T-helper 2 cell (primary cell): ENCODE data around the gene ZNF837.
"Not testable (repeated sequence)": the region's sequence is repeated elsewhere in the genome, so short reads cannot be mapped to it uniquely, and the experiment has no call there.

Source experiments
- DNase-seq, 5 experiments: peaks; one replicate each; pipeline versions ENCODE4 v3.0.0 to v3.0.0-alpha.2; 2012 to 2022

Gene ZNF837

DNA sequence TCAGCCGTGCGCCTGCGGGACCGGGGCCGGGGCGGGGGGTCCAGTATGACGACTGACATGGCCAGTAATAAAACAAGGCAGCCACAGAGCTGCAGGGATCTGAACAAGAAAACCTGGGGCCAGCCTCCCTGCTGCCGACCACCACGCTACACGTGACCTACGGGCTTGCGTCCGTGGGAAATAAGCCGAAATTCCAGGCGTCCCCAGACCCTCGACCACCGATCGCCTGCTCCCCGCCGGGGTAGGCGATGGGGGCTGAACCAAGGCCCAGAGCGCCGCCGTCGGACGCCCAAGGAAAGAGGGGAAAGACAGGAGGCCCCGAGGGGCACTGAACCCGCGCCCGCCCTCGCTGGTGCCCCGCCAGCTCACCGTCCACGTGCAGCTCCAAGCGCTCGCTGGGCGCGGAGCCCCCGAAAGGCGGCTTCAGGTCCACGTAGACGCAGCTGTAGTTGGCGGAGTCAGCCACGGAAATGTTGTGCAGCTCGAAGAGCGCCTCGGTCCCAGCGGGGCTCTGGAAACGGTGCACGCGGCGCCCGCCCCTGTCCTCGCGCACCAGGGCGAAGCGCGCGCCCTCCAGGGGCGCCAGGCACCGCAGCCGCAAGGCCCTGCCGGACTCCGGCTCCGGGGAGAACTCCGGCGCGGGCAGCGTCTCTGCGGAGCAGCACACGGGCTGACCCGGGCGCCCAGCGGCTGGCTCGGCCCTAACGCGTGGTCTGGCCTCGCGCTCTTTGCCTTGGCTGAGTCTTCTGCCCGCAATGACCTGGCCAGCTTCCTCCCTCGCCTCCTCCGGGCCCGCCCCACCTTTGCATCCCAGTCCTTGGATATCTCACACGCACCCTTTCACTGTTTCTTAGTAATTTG lies 30.6 kb downstream of the ZNF837 start:
- no peak for DNase-seq

DNA sequence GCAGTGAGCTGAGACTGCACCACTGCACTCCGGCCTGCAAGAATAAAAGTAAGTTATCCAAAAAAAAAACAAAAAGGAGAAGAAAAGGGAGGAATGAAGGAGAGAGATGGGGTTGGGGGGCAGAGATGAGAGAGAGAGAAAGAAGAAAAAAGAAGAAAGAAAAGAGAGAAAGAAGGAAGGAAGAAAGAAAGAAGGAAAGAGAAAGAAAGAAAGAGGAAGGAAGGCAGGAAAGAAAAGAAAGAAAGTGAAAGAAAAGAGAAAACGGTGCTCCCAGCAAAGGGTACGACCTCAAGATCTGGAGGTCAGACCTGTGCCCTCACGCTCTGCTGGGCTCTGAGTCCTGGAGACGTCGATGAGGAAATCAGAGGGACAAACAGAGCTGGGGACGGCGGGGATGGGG lies 31.2 kb downstream of the ZNF837 start:
- no peak for DNase-seq

DNA sequence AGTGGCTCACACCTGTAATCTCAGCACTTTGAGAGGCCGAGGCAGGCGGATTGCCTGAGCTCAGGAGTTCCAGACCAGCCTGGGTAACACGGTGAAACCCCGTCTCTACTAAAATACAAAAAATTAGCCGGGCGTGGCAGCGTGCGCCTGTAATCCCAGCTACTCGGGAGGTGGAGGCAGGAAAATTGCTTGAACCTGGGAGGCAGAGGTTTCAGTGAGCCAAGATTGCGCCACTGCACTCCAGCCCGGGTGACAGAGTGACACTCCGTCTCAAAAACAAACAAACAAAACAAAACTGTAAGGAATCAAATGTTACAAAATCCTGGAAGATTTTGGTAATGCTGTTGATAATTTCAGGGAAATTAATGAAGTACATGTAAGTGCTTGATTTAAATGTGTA lies 32.8 kb downstream of the ZNF837 start:
- not testable (repeated sequence) for DNase-seq

DNA sequence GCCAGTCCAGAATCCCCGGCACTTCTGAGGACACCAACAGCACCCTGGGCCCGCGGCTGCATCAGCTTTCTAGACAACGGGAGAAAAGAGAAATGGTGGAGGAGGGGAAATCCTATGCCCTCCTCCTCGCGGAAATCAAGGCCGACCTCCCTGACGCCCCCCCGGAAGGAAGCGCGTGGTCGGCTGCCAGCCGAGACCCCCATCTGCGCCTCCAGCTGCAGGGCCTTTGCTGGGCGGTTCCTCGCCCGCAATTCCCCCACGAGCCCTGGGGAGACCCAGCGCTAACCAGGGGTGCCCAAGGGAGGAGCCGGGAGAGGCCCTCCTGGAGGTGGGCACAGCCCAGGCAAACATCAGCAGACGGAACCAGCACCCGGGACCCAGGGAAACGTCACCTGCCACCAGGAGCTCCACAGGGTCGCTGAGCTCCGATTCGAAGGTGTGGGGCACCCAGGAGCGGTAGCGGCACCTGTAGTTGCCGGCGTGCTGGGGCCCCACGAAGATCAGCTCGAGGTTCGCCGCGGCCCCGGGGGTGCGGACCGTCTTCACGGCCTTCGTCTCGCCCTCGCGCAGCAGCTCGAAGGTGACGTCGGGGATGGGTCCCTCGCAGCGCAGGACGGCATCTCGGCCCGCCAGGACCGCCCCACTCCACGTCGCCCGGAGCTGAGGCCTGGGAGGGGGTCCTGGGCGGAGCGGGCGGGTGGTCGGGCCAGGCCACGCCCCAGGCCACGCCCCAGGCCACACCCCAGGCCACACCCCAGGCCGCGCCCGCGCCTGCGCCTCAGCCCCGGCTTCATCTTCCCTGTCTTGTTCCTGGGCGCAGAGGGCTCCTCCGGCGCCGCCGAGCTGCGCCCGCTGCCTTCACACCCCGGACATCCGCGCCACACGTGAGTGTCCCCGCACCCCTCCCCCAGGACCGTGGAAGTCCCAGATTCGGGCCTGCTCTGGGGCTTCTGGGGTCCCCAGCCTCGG lies 33.6 kb downstream of the ZNF837 start:
- DNase-seq = peak; percentile 36 to 72 (median 64)

DNA sequence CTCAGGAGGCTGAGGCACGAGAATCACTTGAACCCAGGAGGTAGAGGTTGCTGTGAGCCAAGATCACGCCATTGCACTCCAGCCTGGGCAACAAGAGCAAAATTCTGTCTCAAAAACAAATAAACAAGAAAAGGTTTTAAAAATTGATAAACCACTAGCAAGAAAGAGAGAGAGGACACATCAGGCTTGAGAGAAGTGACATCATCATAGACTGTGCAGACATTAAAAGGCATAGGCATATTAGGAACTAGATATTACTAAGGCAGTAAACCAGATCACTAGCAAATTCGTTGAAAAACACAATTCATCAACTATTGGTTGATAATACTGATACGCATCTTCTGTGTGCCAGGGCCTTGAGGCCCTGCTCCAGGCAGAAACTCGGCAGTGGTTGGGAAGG lies 35.3 kb downstream of the ZNF837 start:
- no peak for DNase-seq

DNA sequence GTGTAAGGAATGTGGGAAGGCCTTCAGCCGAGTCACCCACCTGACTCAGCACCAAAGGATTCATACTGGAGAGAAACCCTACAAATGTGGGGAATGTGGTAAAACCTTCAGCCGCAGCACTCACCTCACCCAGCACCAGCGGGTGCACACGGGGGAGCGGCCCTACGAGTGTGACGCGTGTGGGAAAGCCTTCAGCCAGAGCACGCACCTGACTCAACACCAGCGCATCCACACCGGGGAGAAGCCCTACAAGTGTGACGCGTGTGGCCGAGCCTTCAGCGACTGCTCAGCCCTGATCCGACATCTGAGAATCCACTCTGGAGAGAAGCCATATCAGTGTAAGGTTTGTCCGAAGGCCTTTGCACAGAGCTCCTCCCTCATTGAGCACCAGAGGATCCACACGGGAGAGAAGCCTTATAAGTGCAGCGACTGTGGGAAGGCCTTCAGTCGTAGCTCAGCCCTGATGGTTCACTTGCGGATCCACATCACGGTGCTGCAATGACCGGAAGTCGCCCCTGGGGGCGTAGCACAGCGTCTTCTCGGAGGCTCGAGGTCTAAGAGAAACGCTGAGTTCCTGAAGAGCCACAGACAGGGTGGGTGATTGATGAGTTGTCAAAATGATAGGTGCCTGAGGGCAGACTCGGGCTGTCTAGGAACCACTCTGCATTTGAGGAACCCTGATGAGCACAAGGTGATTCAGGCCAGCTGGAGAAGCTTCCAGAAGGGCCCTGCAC lies 41.8 kb downstream of the ZNF837 start:
- DNase-seq = no peak

DNA sequence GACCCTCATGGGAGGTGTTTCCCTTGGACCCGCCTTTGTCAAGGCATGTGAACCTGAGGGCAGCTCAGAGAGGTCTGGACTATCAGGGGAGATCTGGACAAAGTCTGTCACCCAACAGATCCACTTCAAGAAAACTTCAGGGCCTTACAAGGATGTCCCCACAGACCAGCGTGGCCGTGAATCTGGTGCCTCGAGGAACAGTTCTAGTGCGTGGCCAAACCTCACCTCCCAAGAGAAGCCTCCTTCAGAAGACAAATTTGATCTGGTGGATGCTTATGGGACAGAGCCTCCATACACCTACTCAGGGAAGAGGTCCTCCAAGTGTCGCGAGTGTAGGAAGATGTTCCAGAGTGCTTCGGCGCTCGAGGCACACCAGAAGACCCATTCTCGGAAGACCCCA lies 42.5 kb downstream of the ZNF837 start:
- DNase-seq = no peak

DNA sequence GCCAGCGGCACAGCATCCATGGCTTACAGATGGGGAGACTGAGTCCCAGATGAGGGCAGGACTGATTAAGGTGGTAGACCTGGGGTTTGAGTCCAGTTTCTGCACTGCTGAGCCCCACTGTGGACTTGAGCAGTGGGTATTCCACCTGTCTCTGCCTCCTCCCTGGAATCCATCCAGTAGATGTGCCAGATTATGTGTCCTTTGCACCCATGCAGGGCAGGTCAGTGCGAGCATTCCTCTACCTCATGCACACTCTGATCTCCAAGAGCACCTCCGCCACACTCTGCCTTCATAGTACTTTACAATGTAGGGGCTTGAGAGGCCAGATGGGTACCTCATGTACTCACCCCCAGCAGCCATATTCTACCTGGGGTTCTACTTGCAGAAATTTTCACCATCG lies 44.0 kb downstream of the ZNF837 start:
- DNase-seq = no peak

DNA sequence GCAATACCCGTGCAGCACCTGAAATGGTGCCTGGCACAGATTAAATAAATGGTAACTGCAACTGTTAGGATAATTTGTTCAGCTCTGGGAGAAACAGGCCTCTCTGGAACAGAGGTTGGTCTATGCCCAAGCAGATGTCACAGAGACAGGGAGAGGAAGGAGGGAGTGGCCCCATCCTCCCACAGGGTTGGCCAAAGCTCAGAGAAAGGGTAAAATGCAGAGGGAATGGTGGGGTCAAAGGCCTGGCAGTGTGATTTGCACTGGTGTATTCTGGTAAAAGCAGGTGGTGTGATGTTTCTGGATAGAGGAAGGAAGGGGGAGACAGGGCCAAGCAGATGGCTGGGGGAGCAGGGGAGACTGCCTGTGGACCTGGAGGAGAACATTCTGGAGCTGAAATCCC lies 44.6 kb downstream of the ZNF837 start:
- no peak for DNase-seq

DNA sequence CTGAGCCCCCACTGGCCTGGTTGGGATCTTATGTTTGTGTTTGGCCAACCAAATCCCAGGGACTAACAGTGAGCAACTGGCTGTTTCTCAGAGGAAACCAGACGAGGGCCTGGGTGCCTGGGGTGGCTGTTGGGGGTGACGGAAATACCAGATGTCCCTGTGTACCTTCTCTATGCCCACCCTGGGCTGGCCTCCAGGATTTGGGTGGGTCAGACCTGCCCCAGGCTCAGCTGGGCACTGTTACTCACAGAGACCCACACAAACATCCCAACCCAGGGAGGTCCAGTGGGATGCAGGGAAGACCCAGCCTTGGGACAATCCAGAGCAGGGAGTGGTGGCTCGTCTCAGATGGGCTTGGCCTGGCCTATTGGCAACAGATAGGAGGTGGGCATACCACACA lies 45.2 kb downstream of the ZNF837 start:
- no peak for DNase-seq

DNA sequence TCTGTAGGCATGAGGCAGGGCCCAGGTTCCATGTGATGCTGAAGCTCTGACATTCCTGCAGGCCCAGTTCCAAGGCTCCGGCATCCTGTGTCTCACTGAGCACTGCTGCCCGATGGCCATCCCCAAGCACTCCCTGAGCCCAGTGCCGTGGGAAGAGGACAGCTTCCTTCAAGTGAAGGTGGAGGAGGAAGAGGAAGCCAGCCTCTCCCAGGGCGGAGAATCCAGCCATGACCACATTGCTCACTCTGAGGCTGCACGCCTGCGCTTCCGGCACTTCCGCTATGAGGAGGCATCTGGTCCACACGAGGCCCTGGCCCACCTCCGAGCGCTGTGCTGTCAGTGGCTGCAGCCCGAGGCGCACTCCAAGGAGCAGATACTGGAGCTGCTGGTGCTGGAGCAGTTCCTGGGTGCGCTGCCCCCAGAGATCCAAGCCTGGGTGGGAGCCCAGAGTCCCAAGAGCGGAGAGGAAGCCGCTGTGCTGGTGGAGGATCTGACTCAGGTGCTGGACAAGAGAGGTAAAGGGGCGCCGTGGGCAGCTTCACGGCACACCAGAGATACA lies 46.1 kb downstream of the ZNF837 start:
- DNase-seq = no peak

DNA sequence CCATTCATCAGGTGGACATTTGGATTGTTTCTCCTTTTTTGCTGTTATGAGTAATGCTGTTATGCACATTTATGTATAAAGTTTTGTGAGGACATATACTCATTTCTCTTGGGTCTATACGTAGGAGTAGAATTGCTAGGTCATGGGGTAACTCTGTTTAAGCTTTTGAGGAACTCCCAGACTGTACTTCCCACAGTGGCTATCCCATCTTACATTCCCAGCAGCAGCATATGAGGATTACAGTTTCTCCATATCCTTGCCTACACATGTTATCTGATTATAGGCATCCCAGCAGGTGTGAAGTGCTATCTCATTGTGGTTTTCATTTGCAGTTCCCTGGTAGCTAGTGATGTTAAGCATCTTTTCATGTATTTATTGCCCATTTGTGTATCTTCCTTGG lies 48.1 kb downstream of the ZNF837 start:
- DNase-seq = no peak

DNA sequence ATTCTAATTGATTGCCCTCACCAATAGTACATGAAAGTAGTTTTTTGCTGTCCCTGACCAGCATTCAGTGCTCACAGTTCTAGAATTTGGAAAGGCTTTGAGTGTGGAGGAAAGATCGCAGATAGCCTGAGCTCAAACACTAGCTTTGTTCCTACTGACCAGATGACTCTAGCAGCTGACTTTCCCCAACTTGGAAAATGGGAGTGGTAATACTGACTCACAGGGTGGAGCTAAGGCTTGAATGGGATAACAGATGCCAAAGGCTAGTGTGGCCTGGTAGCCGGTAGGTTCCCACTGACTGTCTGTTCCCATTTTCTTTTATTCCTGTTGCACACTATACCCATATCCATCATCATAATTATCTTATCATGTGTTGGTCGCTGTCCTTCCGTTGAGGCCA lies 50.4 kb downstream of the ZNF837 start:
- DNase-seq = no peak

DNA sequence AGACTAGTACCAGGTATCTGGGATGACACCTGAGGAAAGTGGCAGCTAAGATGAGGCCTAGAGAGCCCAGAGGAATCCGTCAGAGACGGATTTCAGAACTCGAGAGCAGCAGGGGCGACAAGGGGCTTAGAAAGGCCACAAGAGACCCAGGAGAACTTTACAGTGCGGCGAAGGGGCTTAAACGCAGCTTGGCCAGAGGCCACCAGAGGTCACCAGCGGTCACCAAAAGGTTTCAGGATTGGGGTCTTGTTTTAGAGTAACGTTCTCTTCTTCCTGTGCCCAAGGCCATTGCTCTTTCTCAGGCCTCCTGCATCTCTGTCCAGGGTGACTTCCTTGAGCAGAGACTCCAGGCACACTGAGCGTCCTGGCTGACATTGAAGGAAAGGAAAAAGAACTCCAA lies 51.8 kb downstream of the ZNF837 start:
- DNase-seq = no peak

DNA sequence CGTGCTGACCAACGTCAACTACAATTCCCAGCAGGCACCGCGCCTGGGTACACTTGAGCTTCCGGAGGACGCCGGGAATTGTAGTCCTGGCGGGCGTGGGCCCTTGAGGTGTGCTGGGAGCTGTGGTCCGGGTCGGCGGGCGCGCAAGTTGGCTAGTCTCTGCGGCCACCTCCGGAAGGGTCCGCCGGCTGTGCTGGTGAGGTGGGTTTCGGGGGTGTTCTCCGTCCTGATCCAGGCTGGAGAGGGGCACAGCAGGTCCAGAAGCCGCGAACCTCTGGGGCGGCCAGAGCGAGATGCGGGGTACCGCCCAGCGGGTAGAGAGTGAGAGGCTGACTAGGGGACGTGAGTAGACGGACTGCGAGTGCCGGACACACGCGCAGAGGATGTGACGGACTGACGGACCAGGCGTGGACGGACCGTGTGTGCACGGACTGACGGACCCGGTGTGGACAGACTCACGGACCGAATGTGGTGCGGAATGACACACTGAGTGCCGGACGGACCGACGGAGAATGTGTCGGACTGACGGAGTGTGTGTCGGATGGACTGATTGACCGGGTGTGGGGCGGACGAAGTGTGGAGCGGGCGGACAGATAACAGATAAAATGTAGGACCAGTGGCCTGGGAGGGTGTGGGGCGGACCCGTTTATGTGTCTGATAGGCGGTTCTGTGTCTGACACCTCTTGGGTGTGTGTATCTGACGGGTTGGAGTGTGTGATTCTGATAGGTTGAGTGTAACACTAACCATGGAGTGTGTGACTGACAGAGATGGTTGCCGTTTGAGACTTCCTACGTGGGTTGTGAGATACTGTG lies 53.7 kb downstream of the ZNF837 start, which contains the start of gene ZSCAN22:
Gene ZSCAN22 (plus strand): TSS at position 81 of the 813 bp plus-strand sequence. CDS start 7,809 bp downstream, outside the sequence.
- DNase-seq = peak; percentile 64 to 91 (median 82)

DNA sequence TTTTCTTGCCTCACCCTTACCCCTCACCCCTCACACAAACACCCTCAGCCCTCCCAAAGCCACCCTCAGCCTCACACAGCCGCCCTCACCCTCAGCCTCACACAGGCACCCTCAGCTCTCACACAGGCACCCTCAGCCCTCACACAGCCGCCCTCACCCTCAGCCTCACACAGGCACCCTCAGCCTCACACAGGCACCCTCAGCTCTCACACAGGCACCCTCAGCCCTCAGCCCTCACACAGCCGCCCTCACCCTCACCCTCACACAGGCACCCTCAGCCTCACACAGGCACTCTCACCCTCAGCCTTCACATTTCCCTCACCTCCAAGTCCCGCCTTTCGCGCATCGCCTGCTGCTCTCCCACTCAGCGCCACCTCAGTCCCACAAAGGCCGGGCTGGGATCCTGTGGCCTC lies 54.3 kb downstream of the ZNF837 start:
- DNase-seq = no peak

DNA sequence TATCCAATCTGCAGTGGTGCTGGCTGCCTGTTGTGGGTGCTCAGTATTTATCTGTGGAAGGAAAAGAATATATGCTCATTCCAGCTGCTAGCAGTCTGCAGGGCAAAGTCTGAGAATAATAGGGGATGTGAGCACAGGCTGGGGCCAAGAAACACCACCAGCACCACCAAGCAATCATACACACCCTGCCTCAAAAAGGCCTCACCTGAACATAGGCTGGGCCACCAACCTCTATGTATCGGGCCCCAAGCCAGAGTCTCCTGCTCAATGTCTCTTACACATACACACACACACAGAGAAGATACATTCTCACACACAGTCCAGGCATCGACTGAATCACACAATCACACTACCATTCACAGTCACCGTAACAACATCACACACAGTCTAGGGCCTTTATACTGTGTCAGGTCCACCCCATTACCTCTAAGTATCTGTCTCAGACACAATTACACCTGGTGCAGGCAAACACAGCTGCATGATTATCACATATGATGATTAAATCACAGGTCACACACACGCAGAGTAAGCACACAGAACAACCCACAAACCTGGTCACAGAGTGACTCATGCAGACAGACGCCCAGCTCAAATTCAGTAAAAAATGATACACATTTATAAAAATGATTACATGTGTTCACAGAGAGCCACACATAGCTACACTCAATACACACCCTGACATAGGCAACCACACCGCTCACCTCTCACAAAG lies 55.4 kb downstream of the ZNF837 start:
- DNase-seq = peak in 1 of 5 experiments; percentile 27

DNA sequence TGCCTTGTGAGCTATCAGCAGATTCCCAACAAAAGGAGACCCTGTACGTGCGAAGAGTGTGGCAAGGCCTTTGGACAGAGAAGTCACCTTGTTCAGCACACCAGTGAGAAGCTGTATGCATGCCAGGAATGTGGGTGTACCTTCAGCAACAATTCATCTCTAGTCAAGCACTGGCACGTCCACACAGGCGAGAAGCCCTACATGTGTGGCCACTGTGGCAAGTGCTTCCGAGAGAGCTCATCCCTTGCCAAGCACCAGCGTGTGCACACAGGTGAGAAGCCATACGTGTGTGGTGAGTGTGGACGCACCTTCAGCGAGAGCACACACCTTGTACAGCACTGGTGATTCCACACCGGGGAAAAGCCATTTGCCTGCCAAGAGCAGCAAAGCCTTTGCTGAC lies 61.6 kb downstream of the ZNF837 start:
- DNase-seq = no peak

DNA sequence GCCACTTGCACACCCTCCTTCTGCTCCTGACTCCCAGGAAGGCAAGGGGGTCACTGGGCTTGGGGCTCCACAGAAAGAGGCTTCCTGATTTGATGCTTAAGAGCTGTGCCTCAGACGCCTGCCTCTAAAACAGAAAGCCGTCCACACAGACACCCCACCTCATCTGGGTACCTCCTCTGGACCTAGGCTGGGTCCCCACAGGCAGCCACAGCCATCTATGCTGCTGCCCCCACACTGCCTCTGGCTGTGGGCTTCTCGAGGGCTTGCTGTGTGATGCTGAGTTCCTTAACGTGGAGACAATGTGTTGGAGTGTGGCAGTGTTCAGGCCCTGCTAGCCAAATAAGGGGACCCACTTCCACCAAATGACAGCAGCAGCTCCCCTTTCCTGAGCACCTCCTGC lies 62.5 kb downstream of the ZNF837 start:
- no peak for DNase-seq
